Testis (tissue), 2 donors: ENCODE results near the gene PAK1.

Experiments
- CTCF ChIP-seq, 3 experiments: fragments of 450-650 bp in 2 of 3; fragments of 200-600 bp in 1 of 3; sonication (generic) in 1 of 3; IDR thresholded peaks; one replicate each; pipeline ENCODE4 v1.5.1; 2016 to 2019; ENCODE audit warnings: antibody characterized with exemption in 3 of 3, mild to moderate bottlenecking in 2 of 3, moderate library complexity in 1 of 3
- POLR2A ChIP-seq: fragments of 450-650 bp; IDR thresholded peaks from one replicate; pipeline ENCODE4 v1.6.1; 2017; ENCODE audit warnings: antibody characterized with exemption, mild to moderate bottlenecking, moderate library complexity

- TF ChIP-seq CTCF (IDR thresholded peaks at IDR 0.05) (no peak), POLR2A (no peak)
Measured at GRCh38 chr11:77318600-77318999, 155.3 kb downstream of the PAK1 start.
